Tibial nerve (tissue), 4 donors: ENCODE results near the gene ACOT4.
"Not testable (repeated sequence)": the region's sequence is repeated elsewhere in the genome, so short reads cannot be mapped to it uniquely, and the experiment has no call there.

Source experiments
- CTCF ChIP-seq, 5 experiments: fragments of 200-600 bp in 3 of 5; fragments of 450-650 bp in 2 of 5; sonication (generic) in 3 of 5; IDR thresholded peaks; one replicate each; pipeline ENCODE4 v1.5.1; 2016 to 2019; ENCODE audit warnings: antibody characterized with exemption in 5 of 5, mild to moderate bottlenecking in 3 of 5, moderate library complexity in 2 of 5
- EP300 ChIP-seq, 2 donors: sonication (generic); formaldehyde crosslinking; IDR thresholded peaks; one replicate each; pipeline ENCODE4 v1.6.1; 2017; ENCODE audit warnings: antibody characterized with exemption in 2 of 2, mild to moderate bottlenecking in 1 of 2
- POLR2A ChIP-seq, 2 donors: fragments of 450-650 bp; IDR thresholded peaks; one replicate each; pipeline ENCODE4 v1.6.1; 2017; ENCODE audit warnings: antibody characterized with exemption in 2 of 2, mild to moderate bottlenecking in 2 of 2, moderate library complexity in 2 of 2

- not testable (repeated sequence) for TF ChIP-seq CTCF, EP300, POLR2A (IDR thresholded peaks at IDR 0.05)
Measured at GRCh38 chr14:73568886-73569184, 22.8 kb upstream of the ACOT4 start.
